ENCODE results near the gene SERPINB7.

The SERPINB7 gene

DNA sequence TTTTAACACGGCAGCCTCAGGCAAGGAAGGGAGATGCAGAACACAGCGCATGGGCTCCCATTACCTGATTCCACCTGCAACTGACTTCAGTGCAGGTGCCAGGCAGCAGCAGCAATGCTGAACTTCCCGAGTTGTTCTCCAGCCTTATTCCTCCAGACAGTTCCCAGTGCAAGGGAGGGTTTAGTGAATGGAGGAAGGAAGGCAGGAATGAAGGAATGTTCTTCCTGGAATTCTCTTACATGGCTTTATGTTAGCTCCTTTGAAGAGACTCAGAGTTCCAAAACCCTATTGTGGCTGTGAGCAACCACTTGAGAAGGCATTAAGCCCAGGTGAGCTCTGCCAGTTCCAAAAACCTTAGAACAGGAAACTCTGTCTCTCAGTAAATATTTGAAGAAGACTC lies 45.5 kb downstream of the SERPINB7 start:
- H3K4me3 ChIP-seq (ENCODE audit: low read depth, low read length) = no peak overlapping the region
- no peak for DNase-seq (ENCODE audit: low read depth, low spot score)
- CTCF ChIA-PET = interaction anchor here (1.0 kb wide), 1 partner anchor 24 kb away, joined by 4 read pairs; no protein-coding TSS in a partner anchor
- POLR2A ChIA-PET = no interaction called here
- TF ChIP-seq, protein P1, sequence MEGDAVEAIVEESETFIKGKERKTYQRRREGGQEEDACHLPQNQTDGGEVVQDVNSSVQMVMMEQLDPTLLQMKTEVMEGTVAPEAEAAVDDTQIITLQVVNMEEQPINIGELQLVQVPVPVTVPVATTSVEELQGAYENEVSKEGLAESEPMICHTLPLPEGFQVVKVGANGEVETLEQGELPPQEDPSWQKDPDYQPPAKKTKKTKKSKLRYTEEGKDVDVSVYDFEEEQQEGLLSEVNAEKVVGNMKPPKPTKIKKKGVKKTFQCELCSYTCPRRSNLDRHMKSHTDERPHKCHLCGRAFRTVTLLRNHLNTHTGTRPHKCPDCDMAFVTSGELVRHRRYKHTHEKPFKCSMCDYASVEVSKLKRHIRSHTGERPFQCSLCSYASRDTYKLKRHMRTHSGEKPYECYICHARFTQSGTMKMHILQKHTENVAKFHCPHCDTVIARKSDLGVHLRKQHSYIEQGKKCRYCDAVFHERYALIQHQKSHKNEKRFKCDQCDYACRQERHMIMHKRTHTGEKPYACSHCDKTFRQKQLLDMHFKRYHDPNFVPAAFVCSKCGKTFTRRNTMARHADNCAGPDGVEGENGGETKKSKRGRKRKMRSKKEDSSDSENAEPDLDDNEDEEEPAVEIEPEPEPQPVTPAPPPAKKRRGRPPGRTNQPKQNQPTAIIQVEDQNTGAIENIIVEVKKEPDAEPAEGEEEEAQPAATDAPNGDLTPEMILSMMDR (IDR thresholded peaks at IDR 0.05; ENCODE audit: insufficient read depth, low read length, missing control alignments) = no peak

DNA sequence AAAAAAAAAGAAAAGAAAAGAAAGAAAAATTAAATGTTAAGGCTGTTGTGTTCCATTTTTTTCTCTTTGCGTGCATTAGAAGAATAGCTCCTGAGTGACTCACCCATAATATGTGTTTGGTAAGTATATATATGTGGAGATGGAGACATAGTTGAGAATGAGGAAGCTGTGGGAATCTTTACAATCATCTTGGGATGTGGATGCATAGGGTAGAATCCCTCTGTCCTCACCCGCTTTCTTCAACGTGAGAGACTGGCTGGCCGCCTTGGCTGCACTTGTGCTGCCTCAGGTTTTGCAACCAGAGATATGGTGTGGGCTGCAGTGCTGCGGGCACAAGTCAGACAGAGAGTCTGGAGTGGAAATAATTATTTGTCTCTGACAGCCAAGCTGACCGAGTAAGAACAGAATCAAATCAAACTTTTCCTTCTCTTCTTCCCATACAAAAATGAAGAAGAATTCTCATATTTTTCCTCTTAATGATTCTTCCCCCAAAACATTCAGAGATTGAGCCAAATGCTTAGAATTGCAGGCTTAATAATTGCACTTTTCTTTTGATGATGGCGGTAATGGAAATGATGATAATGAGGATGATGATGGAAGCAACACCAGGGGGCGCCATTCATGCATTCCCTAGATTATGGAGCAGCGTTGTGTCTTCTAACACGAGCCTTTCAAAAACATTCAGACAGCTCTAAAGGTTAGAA lies 48.5 kb downstream of the SERPINB7 start:
- POLR2A ChIA-PET = interaction anchor here (0.5 to 0.8 kb wide), 2 partner anchors 32 to 60 kb away, joined by 3 to 4 read pairs; no protein-coding TSS in a partner anchor
- no peak overlapping the region for H3K4me3 ChIP-seq (ENCODE audit: low read depth, low read length)
- DNase-seq (ENCODE audit: low read depth, low spot score) = peak; percentile 61
- TF ChIP-seq, protein P1 (IDR thresholded peaks at IDR 0.05; ENCODE audit: insufficient read depth, low read length, missing control alignments) = no peak
- CTCF ChIA-PET = interaction anchor here (0.8 to 2.6 kb wide), 9 partner anchors 8 to 318 kb away, joined by 3 to 13 read pairs (median 5); no protein-coding TSS in a partner anchor

GRCh38 chr18:63824220-63824525 lies 49.0 kb downstream of the SERPINB7 start:
- CTCF ChIA-PET = interaction anchor here (0.8 to 2.6 kb wide), 6 partner anchors 8 to 318 kb away, joined by 3 to 13 read pairs (median 5); no protein-coding TSS in a partner anchor

DNA sequence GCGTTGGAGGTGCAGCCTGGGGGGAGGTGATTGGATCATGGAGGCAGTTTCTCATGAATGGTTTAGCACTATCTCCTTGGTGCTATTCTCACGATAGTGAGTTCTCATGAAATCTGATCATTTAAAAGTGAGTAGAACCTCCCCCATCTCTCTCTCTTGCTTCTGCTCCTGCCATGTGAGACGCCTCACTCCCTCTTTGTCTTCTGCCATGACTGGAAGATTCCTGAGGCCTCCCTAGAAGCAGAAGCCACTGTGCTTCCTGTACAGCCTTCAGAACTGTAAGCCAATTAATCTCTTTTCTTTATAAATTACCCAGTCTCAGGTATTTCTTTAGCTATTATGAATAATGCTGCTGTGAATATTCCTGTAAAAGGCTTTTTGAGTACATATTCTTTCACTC lies 52.9 kb downstream of the SERPINB7 start:
- no peak for DNase-seq (ENCODE audit: low read depth, low spot score)
- CTCF ChIA-PET = interaction anchor here (1.0 to 2.1 kb wide), 2 partner anchors 16 to 317 kb away, joined by 4 to 5 read pairs; no protein-coding TSS in a partner anchor
- TF ChIP-seq, protein P1 (IDR thresholded peaks at IDR 0.05; ENCODE audit: insufficient read depth, low read length, missing control alignments) = no peak
- POLR2A ChIA-PET = no interaction called here
- no peak overlapping the region for H3K4me3 ChIP-seq (ENCODE audit: low read depth, low read length)

More at GRCh38 chr18:63824220-63824525, 49.0 kb downstream of the SERPINB7 start:
- POLR2A ChIA-PET = no interaction called here
- DNase-seq (ENCODE audit: low read depth, low spot score) = no peak
- TF ChIP-seq, protein P1 (IDR thresholded peaks at IDR 0.05; ENCODE audit: insufficient read depth, low read length, missing control alignments) = no peak
- no peak overlapping the region for H3K4me3 ChIP-seq (ENCODE audit: low read depth, low read length)

DNA sequence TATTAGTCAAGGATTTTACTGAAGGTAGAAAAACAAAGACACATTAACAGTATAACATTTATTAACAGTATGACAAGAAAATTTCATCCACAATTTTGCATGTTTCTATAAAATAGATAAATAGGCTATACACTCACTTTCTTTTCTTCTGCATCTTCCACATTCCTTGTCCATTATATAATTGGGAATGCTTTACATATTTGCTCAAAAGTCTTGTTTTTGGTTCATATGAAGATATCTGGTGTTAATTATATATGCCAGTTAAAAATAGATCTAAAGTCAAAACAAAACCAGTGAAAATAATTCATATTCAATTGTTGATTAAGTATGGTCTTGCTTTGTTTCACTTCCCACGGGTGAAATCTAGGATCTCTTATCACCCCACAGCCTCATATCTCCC lies 53.4 kb downstream of the SERPINB7 start:
- H3K4me3 ChIP-seq (ENCODE audit: low read depth, low read length) = no peak overlapping the region
- TF ChIP-seq, protein P1 (IDR thresholded peaks at IDR 0.05; ENCODE audit: insufficient read depth, low read length, missing control alignments) = no peak
- no peak for DNase-seq (ENCODE audit: low read depth, low spot score)
- ChIA-PET CTCF (interaction anchor here (1.0 to 2.1 kb wide), 4 partner anchors 10 to 318 kb away, joined by 3 to 5 read pairs (median 4); no protein-coding TSS in a partner anchor), POLR2A (no interaction called here)

DNA sequence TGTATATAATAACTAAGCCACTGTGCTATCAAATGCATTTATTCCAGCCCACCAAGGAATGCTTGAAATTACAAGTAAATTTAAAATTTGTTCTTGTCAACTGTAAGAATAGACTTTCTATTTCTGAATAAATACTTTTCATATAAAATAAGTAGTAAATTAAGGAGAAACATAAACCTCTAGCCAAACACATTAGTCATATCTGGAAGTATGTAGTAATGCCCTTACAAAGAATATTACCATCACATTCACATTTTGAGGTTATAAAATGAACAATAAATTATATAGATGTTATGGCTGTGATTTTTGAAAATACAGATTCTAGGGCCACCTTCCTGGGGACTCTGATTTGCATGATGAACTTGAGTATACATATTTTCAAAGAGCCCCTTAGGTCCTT lies 54.7 kb downstream of the SERPINB7 start:
- POLR2A ChIA-PET = no interaction called here
- no peak for DNase-seq (ENCODE audit: low read depth, low spot score)
- CTCF ChIA-PET = interaction anchor here (1.2 to 1.5 kb wide), 3 partner anchors 107 to 314 kb away, joined by 3 to 8 read pairs (median 3); no protein-coding TSS in a partner anchor

More for the DNA sequence above, 54.7 kb downstream of the SERPINB7 start:
- TF ChIP-seq, protein P1 (IDR thresholded peaks at IDR 0.05; ENCODE audit: insufficient read depth, low read length, missing control alignments) = no peak
- H3K4me3 ChIP-seq (ENCODE audit: low read depth, low read length) = no peak overlapping the region
